Thyroid gland (tissue), 4 donors: ENCODE results near the gene CCDC68. TPM values are rescaled to one million over a fixed set of nuclear protein-coding genes. Genes with fewer than 3 reads are reported as not detected.

Source experiments
- DNase-seq, 2 donors: peaks; one replicate each; pipeline ENCODE4 v3.0.0-alpha.2; 2019
- H3K27ac ChIP-seq, 3 donors: fragments of 200-600 bp; sonication (generic); 1 replicate in 2 of 3; 2 replicates in 1 of 3; pipeline ENCODE4 v1.5.1; 2016 to 2019; ENCODE audit warnings: mild to moderate bottlenecking in 1 of 3, moderate library complexity in 1 of 3
- H3K27me3 ChIP-seq: fragments of 200-600 bp; sonication (generic); one replicate; pipeline ENCODE4 v1.5.1; 2019
- H3K36me3 ChIP-seq, 2 donors: fragments of 200-600 bp; sonication (generic); one replicate each; pipeline ENCODE4 v1.5.1; 2016 to 2019
- H3K4me1 ChIP-seq, 2 donors: fragments of 200-600 bp; sonication (generic); one replicate each; pipeline ENCODE4 v1.5.1; 2017 to 2019
- H3K4me3 ChIP-seq, 3 donors: fragments of 200-600 bp; sonication (generic); replicated peaks in 1 of 3; 1 replicate in 2 of 3; 2 replicates in 1 of 3; pipeline ENCODE4 v1.5.1; 2016; ENCODE audit warnings: mild to moderate bottlenecking in 1 of 3
- H3K9me3 ChIP-seq: fragments of 200-600 bp; sonication (generic); one replicate; pipeline ENCODE4 v1.5.1; 2017
- CTCF ChIP-seq, 6 experiments: fragments of 200-600 bp in 3 of 6; fragments of 450-650 bp in 3 of 6; sonication (generic) in 3 of 6; IDR thresholded peaks; one replicate each; pipeline ENCODE4 v1.5.1; 2016 to 2019; ENCODE audit warnings: antibody characterized with exemption in 6 of 6, mild to moderate bottlenecking in 2 of 6, inconsistent platforms in 1 of 6, moderate library complexity in 1 of 6
- POLR2A ChIP-seq, 2 donors: fragments of 450-650 bp; IDR thresholded peaks; one replicate each; pipeline ENCODE4 v1.6.1; 2017; ENCODE audit warnings: antibody characterized with exemption in 2 of 2, mild to moderate bottlenecking in 2 of 2, moderate library complexity in 1 of 2
- WGBS, 2 donors: methylation state at CpG; one replicate each; pipeline ENCODE4 v1.1.5; 2017; 5-methylcytosine and 5-hydroxymethylcytosine counted together
- intact Hi-C: fragments of 100-400 bp; cut with DNase I; formaldehyde crosslinking; loops from one replicate; pipeline ENCODE4 v1.15.1; 2023
- total RNA-seq, 4 donors: library from RNA; depleted of rRNA; stranded (reverse); fragments of >200 nt; gene quantifications; one replicate each; pipeline ENCODE4 v1.2.3, GENCODE V29; 2016

CCDC68 gene
- total RNA-seq, 4 donors from 2014 or later: 1.4 to 16.2 (median 3.4) TPM

- WGBS, 2 donors: 77 to 80% methylated on average over 4 of the region's 4 CpGs
- intact Hi-C loops: no loop called here
- H3K27ac ChIP-seq: no peak overlapping the region
- no peak overlapping the region for H3K4me3 ChIP-seq
- H3K36me3 ChIP-seq: no peaks in the 10 kb centered on the region
- peaks cover 0 to 3% of the 10 kb centered on the region in 2 donors for H3K4me1 ChIP-seq
- H3K9me3 ChIP-seq: no peaks in the 10 kb centered on the region
- no peaks in the 10 kb centered on the region for H3K27me3 ChIP-seq
- TF ChIP-seq CTCF (IDR thresholded peaks at IDR 0.05) (no peak), POLR2A (IDR thresholded peaks at IDR 0.05) (no peak)
- DNase-seq: no peak
Measured at GRCh38 chr18:54942144-54942543, 17.1 kb downstream of the CCDC68 start.

GRCh38 chr18:54939361-54939917 is 19.8 kb downstream of the CCDC68 start:
- Histone ChIP-seq H3K36me3 (no peaks in the 10 kb centered on the region), H3K4me1 (no peaks in the 10 kb centered on the region), H3K27ac (no peak overlapping the region), H3K9me3 (no peaks in the 10 kb centered on the region), H3K4me3 (no peak overlapping the region), H3K27me3 (no peaks in the 10 kb centered on the region)
- 84 to 90% methylated on average over 7 of the region's 7 CpGs for WGBS, 2 donors
- TF ChIP-seq CTCF (IDR thresholded peaks at IDR 0.05): no peak
- no peak for TF ChIP-seq POLR2A (IDR thresholded peaks at IDR 0.05)
- no peak for DNase-seq
- intact Hi-C loops: no loop called here

GRCh38 chr18:54938506-54938905 is 20.8 kb downstream of the CCDC68 start:
- no peaks in the 10 kb centered on the region for H3K36me3 ChIP-seq
- DNase-seq: no peak

GRCh38 chr18:54932472-54932871 is 26.8 kb downstream of the CCDC68 start:
- Histone ChIP-seq H3K9me3 (no peaks in the 10 kb centered on the region), H3K4me3 (no peak overlapping the region), H3K4me1 (no peaks in the 10 kb centered on the region), H3K27me3 (no peaks in the 10 kb centered on the region), H3K36me3 (no peaks in the 10 kb centered on the region), H3K27ac (no peak overlapping the region)
- TF ChIP-seq CTCF (IDR thresholded peaks at IDR 0.05) (no peak), POLR2A (IDR thresholded peaks at IDR 0.05) (no peak)
- intact Hi-C loops: no loop called here
- no peak for DNase-seq
- 33 to 46% methylated on average over 1 of the region's 1 CpG for WGBS, 2 donors

More at GRCh38 chr18:54938506-54938905, 20.8 kb downstream of the CCDC68 start:
- intact Hi-C loops: no loop called here
- Histone ChIP-seq H3K4me1 (no peaks in the 10 kb centered on the region), H3K9me3 (no peaks in the 10 kb centered on the region), H3K27me3 (no peaks in the 10 kb centered on the region), H3K27ac (no peak overlapping the region), H3K4me3 (no peak overlapping the region)
- 98% methylated on average over 3 of the region's 3 CpGs for WGBS, 2 donors
- no peak for TF ChIP-seq CTCF (IDR thresholded peaks at IDR 0.05)
- no peak for TF ChIP-seq POLR2A (IDR thresholded peaks at IDR 0.05)

- intact Hi-C loops: no loop called here
- H3K9me3 ChIP-seq: no peaks in the 10 kb centered on the region
- DNase-seq: no peak
- H3K4me3 ChIP-seq: no peak overlapping the region
- WGBS, 2 donors: 97% methylated on average over 4 of the region's 4 CpGs
- H3K27me3 ChIP-seq: no peaks in the 10 kb centered on the region
- no peaks in the 10 kb centered on the region for H3K36me3 ChIP-seq
- TF ChIP-seq POLR2A (IDR thresholded peaks at IDR 0.05) (no peak), CTCF (IDR thresholded peaks at IDR 0.05) (no peak)
- no peak overlapping the region for H3K27ac ChIP-seq
- H3K4me1 ChIP-seq: no peaks in the 10 kb centered on the region
Measured at GRCh38 chr18:54931152-54931551, 28.1 kb downstream of the CCDC68 start.
